ENCODE results near the gene SBF2.

SBF2 gene

DNA sequence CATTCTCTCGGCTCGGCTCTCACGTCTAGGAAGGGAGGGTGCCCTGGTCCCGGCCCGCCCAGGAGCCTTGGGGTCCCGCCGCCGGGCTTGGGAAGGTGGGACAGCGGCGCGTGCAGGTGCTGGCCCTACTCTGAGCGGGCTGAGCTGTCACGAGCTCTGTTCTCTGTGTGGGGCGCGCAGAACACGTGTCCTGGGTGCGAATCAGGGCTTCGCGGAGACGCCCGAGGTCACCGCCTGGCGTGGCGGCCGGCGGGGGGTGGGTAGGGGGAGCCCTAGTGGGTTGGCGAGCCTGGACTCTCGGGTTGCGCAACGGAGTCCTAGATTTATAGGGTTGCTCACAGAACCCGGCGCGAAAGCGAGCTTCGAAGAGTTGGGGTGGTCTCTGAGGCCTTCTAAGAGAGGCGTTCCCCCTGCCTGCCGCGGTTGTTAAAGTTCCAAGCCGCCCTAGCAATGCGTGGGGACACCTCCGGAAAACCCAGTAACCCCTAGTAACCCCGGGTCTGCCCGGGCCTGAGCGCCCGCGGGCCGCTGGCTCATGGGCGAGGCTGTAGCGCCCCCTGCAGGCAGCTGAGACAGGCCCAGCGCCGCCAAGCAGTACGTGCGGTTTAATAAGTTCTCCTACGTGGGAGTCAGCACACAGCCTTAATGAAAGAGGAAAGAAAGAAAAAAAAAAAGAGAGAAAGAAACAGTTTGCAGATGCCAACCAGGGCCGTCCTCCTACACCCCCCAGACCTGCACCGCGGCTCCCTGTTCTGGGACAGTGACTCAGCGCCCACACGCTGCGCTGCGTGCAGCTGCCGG, 13.6 kb upstream of the SBF2 start:
- Histone ChIP-seq H2BK5ac (ENCODE audit: low read length) (no peak overlapping the region), H4K8ac (ENCODE audit: low read depth, low read length) (no peak overlapping the region), H3K23ac (ENCODE audit: low read length) (no peak overlapping the region), H3K27me3 (ENCODE audit: insufficient read depth, low read length, poor library complexity) (no peaks in the 10 kb centered on the region), H2BK15ac (replicated peaks; ENCODE audit: low read depth) (no peak overlapping the region), H3K79me1 (ENCODE audit: low read length) (no peaks in the 10 kb centered on the region), H3K9ac (ENCODE audit: low read length) (peak overlapping the region; percentile 73), H3K18ac (ENCODE audit: low read length) (peak overlapping the region; percentile 70), H3K4me3 (ENCODE audit: low read length) (peak overlapping the region; percentile 30), H4K5ac (ENCODE audit: low read length) (no peak overlapping the region), H3K79me2 (ENCODE audit: control insufficient read depth, insufficient read depth, low read length) (peaks cover 20% of the 10 kb centered on the region), H3K4ac (ENCODE audit: low read depth, low read length) (peak overlapping the region; percentile 42), H2AK5ac (ENCODE audit: low read length) (no peak overlapping the region), H3K4me1 (ENCODE audit: control insufficient read depth, low read depth, low read length) (peaks cover 13% of the 10 kb centered on the region), H3K56ac (ENCODE audit: low read length) (peak overlapping the region; percentile 88), H3K36me3 (ENCODE audit: control insufficient read depth, insufficient read depth, low read length) (no peaks in the 10 kb centered on the region), H2BK120ac (ENCODE audit: low read depth, low read length) (no peak overlapping the region), H3K4me2 (ENCODE audit: low read length) (peak overlapping the region; percentile 68), H3K27ac (ENCODE audit: low read depth, low read length) (peak overlapping the region; percentile 85)
- no CpG with 5 or more reads among the region's 62 CpGs for WGBS (ENCODE audit: extremely low coverage, insufficient coverage, low lambda C conversion rate)
- peak; percentile 92 for DNase-seq

- no peak overlapping the region for H3K4ac ChIP-seq (ENCODE audit: low read depth, low read length)
- peak overlapping the region; percentile 70 for H3K18ac ChIP-seq (ENCODE audit: low read length)
- H3K4me3 ChIP-seq (ENCODE audit: low read length) = peak overlapping the region; percentile 30
- no peaks in the 10 kb centered on the region for H3K27me3 ChIP-seq (ENCODE audit: insufficient read depth, low read length, poor library complexity)
- peak overlapping the region; percentile 73 for H3K9ac ChIP-seq (ENCODE audit: low read length)
- whole genome bisulfite sequencing (ENCODE audit: extremely low coverage, insufficient coverage, low lambda C conversion rate) = no CpG with 5 or more reads among the region's 9 CpGs
- H3K79me1 ChIP-seq (ENCODE audit: low read length) = no peaks in the 10 kb centered on the region
- H3K23ac ChIP-seq (ENCODE audit: low read length) = no peak overlapping the region
- no peak overlapping the region for H4K8ac ChIP-seq (ENCODE audit: low read depth, low read length)
- H2BK5ac ChIP-seq (ENCODE audit: low read length) = no peak overlapping the region
- H3K4me2 ChIP-seq (ENCODE audit: low read length) = peak overlapping the region; percentile 51
- no peaks in the 10 kb centered on the region for H3K36me3 ChIP-seq (ENCODE audit: control insufficient read depth, insufficient read depth, low read length)
- peaks cover 21% of the 10 kb centered on the region for H3K79me2 ChIP-seq (ENCODE audit: control insufficient read depth, insufficient read depth, low read length)
- no peak overlapping the region for H2AK5ac ChIP-seq (ENCODE audit: low read length)
- no peak overlapping the region for H4K5ac ChIP-seq (ENCODE audit: low read length)
- no peak overlapping the region for H2BK15ac ChIP-seq (replicated peaks; ENCODE audit: low read depth)
- H3K27ac ChIP-seq (ENCODE audit: low read depth, low read length) = peak overlapping the region; percentile 85
- DNase-seq = no peak
- peaks cover 15% of the 10 kb centered on the region for H3K4me1 ChIP-seq (ENCODE audit: control insufficient read depth, low read depth, low read length)
- H3K56ac ChIP-seq (ENCODE audit: low read length) = peak overlapping the region; percentile 88
- no peak overlapping the region for H2BK120ac ChIP-seq (ENCODE audit: low read depth, low read length)
These were observed 13.0 kb upstream of the SBF2 start for GRCh38 chr11:10307022-10307399.

GRCh38 chr11:10305964-10306918, 12.2 kb upstream of the SBF2 start:
- Histone ChIP-seq H3K27me3 (ENCODE audit: insufficient read depth, low read length, poor library complexity) (no peaks in the 10 kb centered on the region), H3K23ac (ENCODE audit: low read length) (peak overlapping the region; percentile 7), H3K4me3 (ENCODE audit: low read length) (peak overlapping the region; percentile 30), H3K9ac (ENCODE audit: low read length) (peak overlapping the region; percentile 73), H3K36me3 (ENCODE audit: control insufficient read depth, insufficient read depth, low read length) (no peaks in the 10 kb centered on the region), H2BK5ac (ENCODE audit: low read length) (peak overlapping the region; percentile 61), H4K8ac (ENCODE audit: low read depth, low read length) (no peak overlapping the region), H3K4me1 (ENCODE audit: control insufficient read depth, low read depth, low read length) (peaks cover 15% of the 10 kb centered on the region), H3K4me2 (ENCODE audit: low read length) (peak overlapping the region; percentile 51), H3K79me2 (ENCODE audit: control insufficient read depth, insufficient read depth, low read length) (peaks cover 21% of the 10 kb centered on the region), H2AK5ac (ENCODE audit: low read length) (no peak overlapping the region), H3K56ac (ENCODE audit: low read length) (peak overlapping the region; percentile 88), H3K4ac (ENCODE audit: low read depth, low read length) (no peak overlapping the region), H2BK120ac (ENCODE audit: low read depth, low read length) (no peak overlapping the region), H3K27ac (ENCODE audit: low read depth, low read length) (peak overlapping the region; percentile 66), H4K5ac (ENCODE audit: low read length) (no peak overlapping the region), H3K18ac (ENCODE audit: low read length) (peak overlapping the region; percentile 82), H2BK15ac (replicated peaks; ENCODE audit: low read depth) (no peak overlapping the region), H3K79me1 (ENCODE audit: low read length) (no peaks in the 10 kb centered on the region)
- DNase-seq = peak; percentile 62
- no CpG with 5 or more reads among the region's 65 CpGs for whole genome bisulfite sequencing (ENCODE audit: extremely low coverage, insufficient coverage, low lambda C conversion rate)

- Histone ChIP-seq H3K9ac (ENCODE audit: low read length) (peak overlapping the region; percentile 73), H2BK120ac (ENCODE audit: low read depth, low read length) (no peak overlapping the region), H2BK15ac (replicated peaks; ENCODE audit: low read depth) (no peak overlapping the region), H3K4ac (ENCODE audit: low read depth, low read length) (peak overlapping the region; percentile 18), H2AK5ac (ENCODE audit: low read length) (no peak overlapping the region), H3K27me3 (ENCODE audit: insufficient read depth, low read length, poor library complexity) (no peaks in the 10 kb centered on the region), H4K8ac (ENCODE audit: low read depth, low read length) (no peak overlapping the region), H3K56ac (ENCODE audit: low read length) (peak overlapping the region; percentile 88), H2BK5ac (ENCODE audit: low read length) (peak overlapping the region; percentile 61), H3K4me1 (ENCODE audit: control insufficient read depth, low read depth, low read length) (peaks cover 15% of the 10 kb centered on the region), H3K18ac (ENCODE audit: low read length) (peak overlapping the region; percentile 82), H3K23ac (ENCODE audit: low read length) (peak overlapping the region; percentile 7), H3K79me1 (ENCODE audit: low read length) (no peaks in the 10 kb centered on the region), H4K5ac (ENCODE audit: low read length) (no peak overlapping the region), H3K4me3 (ENCODE audit: low read length) (peak overlapping the region; percentile 30), H3K79me2 (ENCODE audit: control insufficient read depth, insufficient read depth, low read length) (peaks cover 21% of the 10 kb centered on the region), H3K36me3 (ENCODE audit: control insufficient read depth, insufficient read depth, low read length) (no peaks in the 10 kb centered on the region), H3K4me2 (ENCODE audit: low read length) (peak overlapping the region; percentile 51), H3K27ac (ENCODE audit: low read depth, low read length) (peak overlapping the region; percentile 66)
- no CpG with 5 or more reads among the region's 51 CpGs for WGBS (ENCODE audit: extremely low coverage, insufficient coverage, low lambda C conversion rate)
- DNase-seq = peak; percentile 59
These were observed 11.4 kb upstream of the SBF2 start for GRCh38 chr11:10305262-10305963.

GRCh38 chr11:10304495-10305261, 10.7 kb upstream of the SBF2 start, which contains the start of gene ADM:
TSS of gene ADM (plus strand) at chr11:10305073. CDS start at chr11:10305701, 628 bp downstream.
- H2BK15ac ChIP-seq (replicated peaks; ENCODE audit: low read depth) = no peak within 1 kb of the TSS
- peak within 1 kb of the TSS; percentile 82 for H3K18ac ChIP-seq (ENCODE audit: low read length)
- peak within 1 kb of the TSS; percentile 81 for H3K9ac ChIP-seq (ENCODE audit: low read length)
- peak within 1 kb of the TSS; percentile 66 for H3K27ac ChIP-seq (ENCODE audit: low read depth, low read length)
- H3K4me2 ChIP-seq (ENCODE audit: low read length) = peak within 1 kb of the TSS; percentile 91
- peak within 1 kb of the TSS; percentile 41 for H3K4me3 ChIP-seq (ENCODE audit: low read length)
- no CpG with 5 or more reads among the region's 48 CpGs for WGBS (ENCODE audit: extremely low coverage, insufficient coverage, low lambda C conversion rate)
- H3K79me2 ChIP-seq (ENCODE audit: control insufficient read depth, insufficient read depth, low read length) = peaks cover 21% of the 10 kb centered on the region
- H3K4ac ChIP-seq (ENCODE audit: low read depth, low read length) = peak within 1 kb of the TSS; percentile 61
- H4K5ac ChIP-seq (ENCODE audit: low read length) = no peak within 1 kb of the TSS
- peaks cover 12% of the 10 kb centered on the region for H3K4me1 ChIP-seq (ENCODE audit: control insufficient read depth, low read depth, low read length)
- H3K27me3 ChIP-seq (ENCODE audit: insufficient read depth, low read length, poor library complexity) = no peaks in the 10 kb centered on the region
- H4K8ac ChIP-seq (ENCODE audit: low read depth, low read length) = no peak within 1 kb of the TSS
- H3K36me3 ChIP-seq (ENCODE audit: control insufficient read depth, insufficient read depth, low read length) = no peaks in the 10 kb centered on the region
- no peak within 1 kb of the TSS for H2BK120ac ChIP-seq (ENCODE audit: low read depth, low read length)
- H3K79me1 ChIP-seq (ENCODE audit: low read length) = no peaks in the 10 kb centered on the region
- DNase-seq = peak; percentile 98
- peak within 1 kb of the TSS; percentile 7 for H3K23ac ChIP-seq (ENCODE audit: low read length)
- H2BK5ac ChIP-seq (ENCODE audit: low read length) = peak within 1 kb of the TSS; percentile 68
- peak within 1 kb of the TSS; percentile 92 for H3K56ac ChIP-seq (ENCODE audit: low read length)
- H2AK5ac ChIP-seq (ENCODE audit: low read length) = no peak within 1 kb of the TSS
